ENCODE measurements around the gene KCTD10.
"Not testable (repeated sequence)": the region's sequence is repeated elsewhere in the genome, so short reads cannot be mapped to it uniquely, and the experiment has no call there.

KCTD10 gene

GRCh38 chr12:109452489-109452888, 24.6 kb downstream of the KCTD10 start:
- DNase-seq (ENCODE audit: insufficient read length, low spot score) = no peak

GRCh38 chr12:109451400-109451799, 25.7 kb downstream of the KCTD10 start:
- FAIRE-seq (no peak), DNase-seq (ENCODE audit: insufficient read length, low spot score) (no peak)

More at GRCh38 chr12:109452489-109452888, 24.6 kb downstream of the KCTD10 start:
- FAIRE-seq = no peak

GRCh38 chr12:109450980-109451379, 26.1 kb downstream of the KCTD10 start:
- FAIRE-seq (no peak), DNase-seq (ENCODE audit: insufficient read length, low spot score) (no peak)

GRCh38 chr12:109449845-109450532, 27.1 kb downstream of the KCTD10 start:
- FAIRE-seq = no peak

GRCh38 chr12:109448707-109449390, 28.3 kb downstream of the KCTD10 start:
- FAIRE-seq = no peak
- DNase-seq (ENCODE audit: insufficient read length, low spot score) = no peak

More at GRCh38 chr12:109449845-109450532, 27.1 kb downstream of the KCTD10 start:
- DNase-seq (ENCODE audit: insufficient read length, low spot score) = no peak

- FAIRE-seq = no peak
- no peak for DNase-seq (ENCODE audit: insufficient read length, low spot score)
Observed at GRCh38 chr12:109448272-109448671, 28.8 kb downstream of the KCTD10 start.

- FAIRE-seq (no peak), DNase-seq (ENCODE audit: insufficient read length, low spot score) (no peak)
Observed at GRCh38 chr12:109447482-109447881, 29.6 kb downstream of the KCTD10 start.

- FAIRE-seq = no peak
- DNase-seq (ENCODE audit: insufficient read length, low spot score) = no peak
Observed at GRCh38 chr12:109446869-109447268, 30.2 kb downstream of the KCTD10 start.

- FAIRE-seq (no peak), DNase-seq (ENCODE audit: insufficient read length, low spot score) (no peak)
Observed at GRCh38 chr12:109445191-109445609, 31.9 kb downstream of the KCTD10 start.

GRCh38 chr12:109444259-109444658, 32.8 kb downstream of the KCTD10 start:
- no peak for DNase-seq (ENCODE audit: insufficient read length, low spot score)
- FAIRE-seq = no peak

GRCh38 chr12:109443794-109444193, 33.3 kb downstream of the KCTD10 start:
- DNase-seq (ENCODE audit: insufficient read length, low spot score) (no peak), FAIRE-seq (no peak)

GRCh38 chr12:109440851-109441490, 36.1 kb downstream of the KCTD10 start:
- DNase-seq (ENCODE audit: insufficient read length, low spot score) (no peak), FAIRE-seq (no peak)

- not testable (repeated sequence) for DNase-seq (ENCODE audit: insufficient read length, low spot score); FAIRE-seq
Observed at GRCh38 chr12:109439951-109440350, 37.1 kb downstream of the KCTD10 start.

- no peak for FAIRE-seq
- DNase-seq (ENCODE audit: insufficient read length, low spot score) = no peak
Observed at GRCh38 chr12:109439181-109439580, 37.9 kb downstream of the KCTD10 start.

GRCh38 chr12:109436188-109436560, 40.9 kb downstream of the KCTD10 start:
- FAIRE-seq (no peak), DNase-seq (ENCODE audit: insufficient read length, low spot score) (no peak)

GRCh38 chr12:109435428-109436187, 41.5 kb downstream of the KCTD10 start:
- FAIRE-seq = no peak
- no peak for DNase-seq (ENCODE audit: insufficient read length, low spot score)

- FAIRE-seq (no peak), DNase-seq (ENCODE audit: insufficient read length, low spot score) (no peak)
Observed at GRCh38 chr12:109434582-109434981, 42.5 kb downstream of the KCTD10 start.

- DNase-seq (ENCODE audit: insufficient read length, low spot score) = peak; percentile 20
- no peak for FAIRE-seq
Observed at GRCh38 chr12:109433618-109434017, 43.5 kb downstream of the KCTD10 start.

GRCh38 chr12:109432842-109433304, 44.2 kb downstream of the KCTD10 start:
- FAIRE-seq = peak; percentile 72
- DNase-seq (ENCODE audit: insufficient read length, low spot score) = peak; percentile 74

GRCh38 chr12:109432431-109432830, 44.7 kb downstream of the KCTD10 start:
- no peak for FAIRE-seq
- DNase-seq (ENCODE audit: insufficient read length, low spot score) = no peak

- no peak for FAIRE-seq
Observed at GRCh38 chr12:109430244-109430643, 46.9 kb downstream of the KCTD10 start.

More at GRCh38 chr12:109430244-109430643, 46.9 kb downstream of the KCTD10 start:
- DNase-seq (ENCODE audit: insufficient read length, low spot score) = no peak

Measured in HTR-8/SVneo (cell line).